Measurements from ENCODE around the gene MAFB.

DNA sequence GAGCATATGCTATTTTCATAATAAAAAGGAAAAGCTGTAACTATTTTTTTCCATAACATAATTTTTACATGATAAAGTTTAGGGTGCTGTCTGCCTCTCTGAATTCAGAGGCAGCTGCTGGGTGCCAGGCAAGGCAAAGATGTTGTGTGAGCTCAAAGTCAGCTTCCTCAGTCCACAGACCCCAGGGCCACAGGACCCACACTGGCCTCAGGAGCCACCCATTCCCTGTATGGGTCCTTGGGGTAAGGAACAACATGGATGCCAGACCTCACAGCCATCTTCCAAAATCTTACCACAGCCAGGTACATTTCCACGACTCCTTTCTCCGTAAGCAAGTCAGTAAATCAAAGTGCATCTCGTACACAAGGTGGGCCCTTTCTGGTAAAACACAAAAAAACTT, 16.4 kb upstream of the MAFB start:
- no peak for TF ChIP-seq ZNF274 (IDR thresholded peaks at IDR 0.05; ENCODE audit: low read depth, low read length)
- no peak for TF ChIP-seq YY1 (IDR thresholded peaks at IDR 0.05; ENCODE audit: insufficient read depth, insufficient read length)

All from NT2/D1 (cell line).